ENCODE data around the gene CEP128.

The CEP128 gene

GRCh38 chr14:80679273-80679672 is 262.3 kb downstream of the CEP128 start:
- TF ChIP-seq CTCF (conservative IDR thresholded peaks at IDR 0.05): no peak
- no peak overlapping the region for H3K27ac ChIP-seq

GRCh38 chr14:80678436-80678835 is 263.1 kb downstream of the CEP128 start:
- no peak overlapping the region for H3K27ac ChIP-seq
- TF ChIP-seq CTCF (conservative IDR thresholded peaks at IDR 0.05): no peak

GRCh38 chr14:80669426-80669825 is 272.1 kb downstream of the CEP128 start:
- TF ChIP-seq CTCF (conservative IDR thresholded peaks at IDR 0.05): no peak
- no peak overlapping the region for H3K27ac ChIP-seq

- no peak for TF ChIP-seq CTCF (conservative IDR thresholded peaks at IDR 0.05)
- H3K27ac ChIP-seq: no peak overlapping the region
Measured at GRCh38 chr14:80664576-80664975, 277.0 kb downstream of the CEP128 start.

- no peak for TF ChIP-seq CTCF (conservative IDR thresholded peaks at IDR 0.05)
- H3K27ac ChIP-seq: no peak overlapping the region
Measured at GRCh38 chr14:80663541-80663940, 278.0 kb downstream of the CEP128 start.

- no peak for TF ChIP-seq CTCF (conservative IDR thresholded peaks at IDR 0.05)
- H3K27ac ChIP-seq: no peak overlapping the region
Measured at GRCh38 chr14:80659783-80660182, 281.8 kb downstream of the CEP128 start.

GRCh38 chr14:80658733-80659132 is 282.8 kb downstream of the CEP128 start:
- no peak for TF ChIP-seq CTCF (conservative IDR thresholded peaks at IDR 0.05)
- no peak overlapping the region for H3K27ac ChIP-seq

- TF ChIP-seq CTCF (conservative IDR thresholded peaks at IDR 0.05): no peak
- H3K27ac ChIP-seq: no peak overlapping the region
Measured at GRCh38 chr14:80658155-80658554, 283.4 kb downstream of the CEP128 start.
